ENCODE results near the gene SMC2.

Gene SMC2

DNA sequence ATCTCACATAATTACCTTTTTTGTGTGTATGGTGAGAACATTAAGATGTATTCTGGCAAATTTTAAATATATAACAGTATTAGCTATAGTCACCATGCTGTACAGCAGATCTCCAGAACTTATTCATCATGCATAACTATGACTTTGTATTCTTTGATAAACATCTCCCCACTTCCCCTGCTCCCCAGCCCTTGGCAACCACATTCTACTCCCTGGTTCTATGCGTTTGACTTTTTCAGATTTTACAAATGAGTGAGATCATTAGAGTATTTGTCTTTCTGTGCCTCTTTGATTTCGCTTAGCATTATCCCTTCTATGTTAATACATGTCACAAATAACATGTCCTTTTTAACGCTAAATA lies 49.4 kb downstream of the SMC2 start:
- Mint-ChIP-seq H3K36me3 (ENCODE audit: low read depth) (peaks cover 48% of the 10 kb centered on the region), H3K4me1 (ENCODE audit: low read depth) (no peaks in the 10 kb centered on the region), H3K27ac (no peak overlapping the region), H3K4me3 (no peak overlapping the region), H3K9me3 (no peaks in the 10 kb centered on the region), H3K27me3 (no peaks in the 10 kb centered on the region)

GRCh38 chr9:104144336-104144735 lies 50.2 kb downstream of the SMC2 start:
- no peaks in the 10 kb centered on the region for H3K4me1 Mint-ChIP-seq (ENCODE audit: low read depth)
- no peaks in the 10 kb centered on the region for H3K27me3 Mint-ChIP-seq
- H3K9me3 Mint-ChIP-seq = no peaks in the 10 kb centered on the region
- peaks cover 40% of the 10 kb centered on the region for H3K36me3 Mint-ChIP-seq (ENCODE audit: low read depth)
- no peak overlapping the region for H3K27ac Mint-ChIP-seq
- H3K4me3 Mint-ChIP-seq = no peak overlapping the region

DNA sequence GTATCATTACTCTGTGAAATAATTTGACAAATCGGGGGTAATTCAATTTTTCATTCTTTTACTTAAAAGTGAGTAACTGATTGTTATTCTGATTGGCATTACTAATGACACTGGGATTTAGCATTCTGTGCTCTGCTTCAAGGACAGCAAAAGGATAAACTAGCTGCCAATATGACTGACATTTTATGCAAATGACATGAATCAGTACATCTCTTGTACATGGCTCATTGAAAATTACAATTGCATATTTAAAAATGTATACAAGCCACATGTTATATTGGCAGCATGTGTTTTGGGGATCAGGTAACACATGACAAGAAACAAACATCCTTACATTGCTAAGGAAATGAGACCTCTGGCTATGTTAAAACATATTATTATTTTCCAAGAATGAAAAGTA lies 79.0 kb downstream of the SMC2 start:
- Mint-ChIP-seq H3K27ac (no peak overlapping the region), H3K4me3 (no peak overlapping the region), H3K9me3 (no peaks in the 10 kb centered on the region), H3K27me3 (peaks cover 4% of the 10 kb centered on the region), H3K36me3 (ENCODE audit: low read depth) (no peaks in the 10 kb centered on the region), H3K4me1 (ENCODE audit: low read depth) (no peaks in the 10 kb centered on the region)

DNA sequence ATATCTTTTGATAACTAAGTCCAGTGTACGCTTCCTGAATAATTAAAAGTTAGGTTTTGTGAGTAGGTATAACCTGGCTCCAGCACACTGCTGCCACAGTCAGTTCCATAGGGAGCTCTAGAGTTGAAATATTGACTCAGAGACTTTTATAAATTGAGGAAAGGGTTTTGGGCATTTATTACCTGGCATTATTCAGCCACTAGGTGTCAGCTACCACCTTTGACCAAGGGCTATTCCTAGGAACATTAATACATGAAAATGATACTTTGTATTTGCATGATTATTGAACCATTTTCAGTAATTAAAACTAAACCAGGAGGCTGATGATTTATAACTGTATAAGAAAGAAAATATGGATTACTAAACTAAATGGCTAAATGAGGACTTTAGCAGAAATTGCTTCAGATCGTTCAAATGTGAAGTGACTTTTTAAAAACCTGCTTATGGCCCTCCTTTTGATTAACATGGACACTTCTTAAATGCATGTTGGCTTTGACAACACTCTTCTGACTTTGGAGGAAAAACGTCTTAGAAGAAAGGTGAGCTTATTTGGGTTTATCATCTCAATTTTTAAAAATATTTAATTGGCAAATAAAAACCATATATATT lies 83.0 kb downstream of the SMC2 start:
- Mint-ChIP-seq H3K4me3 (no peak overlapping the region), H3K27ac (no peak overlapping the region), H3K27me3 (peaks cover 4% of the 10 kb centered on the region), H3K36me3 (ENCODE audit: low read depth) (no peaks in the 10 kb centered on the region), H3K4me1 (ENCODE audit: low read depth) (no peaks in the 10 kb centered on the region), H3K9me3 (no peaks in the 10 kb centered on the region)

DNA sequence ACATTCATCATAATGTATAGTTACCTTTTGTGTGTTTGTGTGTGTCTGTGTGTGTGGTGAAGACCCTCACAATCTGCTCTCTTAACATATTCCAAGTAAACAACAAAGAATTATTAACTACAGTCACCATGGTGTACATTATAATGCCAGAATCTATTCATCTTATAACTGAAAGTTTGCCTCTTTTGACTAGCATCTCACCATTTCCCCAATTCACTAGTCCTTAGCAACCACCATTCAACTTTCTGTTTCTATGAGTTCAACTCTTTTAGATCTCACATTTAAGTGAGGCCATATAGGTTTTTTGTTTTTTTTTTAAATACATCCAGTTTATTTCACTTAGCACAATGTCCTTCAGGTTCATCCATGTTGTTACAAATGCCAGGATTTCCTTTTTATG lies 83.6 kb downstream of the SMC2 start:
- no peaks in the 10 kb centered on the region for H3K9me3 Mint-ChIP-seq
- no peaks in the 10 kb centered on the region for H3K4me1 Mint-ChIP-seq (ENCODE audit: low read depth)
- no peaks in the 10 kb centered on the region for H3K27me3 Mint-ChIP-seq
- no peaks in the 10 kb centered on the region for H3K36me3 Mint-ChIP-seq (ENCODE audit: low read depth)
- no peak overlapping the region for H3K4me3 Mint-ChIP-seq
- no peak overlapping the region for H3K27ac Mint-ChIP-seq

Data from stimulated activated naive CD8-positive, alpha-beta T cell treated with anti-CD3 and anti-CD28 coated beads, Interleukin-15, Interleukin-2, amounts not matched to agents 100 ng/mL and 50 ng/mL, for 24 hours (primary cell).